HepG2 (cell line): ENCODE measurements around the gene NR1I2. TPM values are rescaled to one million over a fixed set of nuclear protein-coding genes. Genes with fewer than 3 reads are reported as not detected.
A peak's percentile ranks its signal among the peaks of the same experiment; 100 is the strongest.

ENCODE experiments used
- CBX1 ChIP-seq: IDR thresholded peaks from one replicate; pipeline ENCODE4 v1.6.1; 2016; ENCODE audit warnings: antibody characterized with exemption, low read depth
- CEBPZ ChIP-seq: IDR thresholded peaks from 2 replicates; pipeline ENCODE4 v1.6.1; 2012; ENCODE audit warnings: low read length, improper control_type of control experiment
- CREM ChIP-seq, 2 experiments: sonication (generic) in 1 of 2; formaldehyde crosslinking in 1 of 2; IDR thresholded peaks; 2 replicates each; pipeline versions ENCODE4 v1.4.0 to v1.6.1; 2016 to 2020; ENCODE audit warnings: antibody characterized with exemption in 1 of 2, mild to moderate bottlenecking in 1 of 2, missing genetic modification reagents in 1 of 2
- HMG20A ChIP-seq: IDR thresholded peaks from 2 replicates; pipeline ENCODE4 v1.6.1; 2016; ENCODE audit warnings: borderline replicate concordance
- KAT8 ChIP-seq: IDR thresholded peaks from 2 replicates; pipeline ENCODE4 v1.6.1; 2016; ENCODE audit warnings: missing genetic modification reagents, missing compliant biosample characterization
- MXD1 ChIP-seq: sonication (generic); formaldehyde crosslinking; IDR thresholded peaks from 2 replicates; pipeline ENCODE4 v1.4.0; 2020; ENCODE audit warnings: mild to moderate bottlenecking, missing genetic modification reagents
- MYC ChIP-seq: sonication (generic); formaldehyde crosslinking; IDR thresholded peaks from 2 replicates; pipeline ENCODE4 v1.9.0; 2021; ENCODE audit warnings: missing genetic modification reagents, borderline replicate concordance
- RARA ChIP-seq: IDR thresholded peaks from 2 replicates; pipeline ENCODE4 v1.6.1; 2016; ENCODE audit warnings: missing genetic modification reagents, missing compliant biosample characterization
- RNF2 ChIP-seq: fragments of 450-650 bp; conservative IDR thresholded peaks from 2 replicates; pipeline ENCODE4 v1.6.1; 2016; ENCODE audit warnings: low read depth
- RXRB ChIP-seq: IDR thresholded peaks from 2 replicates; pipeline ENCODE4 v1.6.1; 2016; ENCODE audit warnings: borderline replicate concordance, missing genetic modification reagents, missing compliant biosample characterization
- XRCC5 ChIP-seq: fragments of 200-400 bp; formaldehyde crosslinking; optimal IDR thresholded peaks from 2 replicates; pipeline ENCODE3; 2017; ENCODE audit warnings: mild to moderate bottlenecking, low read length
- YEATS4 ChIP-seq: sonication (generic); formaldehyde crosslinking; IDR thresholded peaks from 2 replicates; pipeline ENCODE4 v1.4.0; 2020; ENCODE audit warnings: missing genetic modification reagents, borderline replicate concordance
- ZBTB14 ChIP-seq: sonication (generic); formaldehyde crosslinking; IDR thresholded peaks from 2 replicates; pipeline ENCODE4 v1.4.0; 2020; ENCODE audit warnings: missing genetic modification reagents
- ZFP37 ChIP-seq: sonication (generic); formaldehyde crosslinking; IDR thresholded peaks from 2 replicates; pipeline ENCODE4 v1.4.0; 2020; ENCODE audit warnings: missing genetic modification reagents, borderline replicate concordance
- ZFP91 ChIP-seq: sonication (generic); formaldehyde crosslinking; IDR thresholded peaks from 2 replicates; pipeline ENCODE4 v1.9.0; 2022; ENCODE audit warnings: missing genetic modification reagents, mild to moderate bottlenecking, borderline replicate concordance
- ZMYM4 ChIP-seq: sonication (generic); formaldehyde crosslinking; IDR thresholded peaks from 2 replicates; pipeline ENCODE4 v1.8.1; 2023; ENCODE audit warnings: mild to moderate bottlenecking, missing genetic modification reagents
- ZNF281 ChIP-seq: sonication (generic); formaldehyde crosslinking; IDR thresholded peaks from 2 replicates; pipeline ENCODE4 v1.4.0; 2020; ENCODE audit warnings: missing genetic modification reagents, borderline replicate concordance
- ZNF343 ChIP-seq: sonication (generic); formaldehyde crosslinking; IDR thresholded peaks from 2 replicates; pipeline ENCODE4 v1.4.0; 2020; ENCODE audit warnings: mild to moderate bottlenecking, missing genetic modification reagents
- ZNF790 ChIP-seq: sonication (generic); formaldehyde crosslinking; IDR thresholded peaks from 2 replicates; pipeline ENCODE4 v1.8.0; 2022; ENCODE audit warnings: missing genetic modification reagents, mild to moderate bottlenecking, borderline replicate concordance
- ZNF891 ChIP-seq: sonication (generic); formaldehyde crosslinking; IDR thresholded peaks from 2 replicates; pipeline ENCODE4 v1.5.0; 2020; ENCODE audit warnings: mild to moderate bottlenecking, missing genetic modification reagents
- ZSCAN22 ChIP-seq: sonication (generic); formaldehyde crosslinking; IDR thresholded peaks from 2 replicates; pipeline ENCODE4 v1.4.0; 2020; ENCODE audit warnings: mild to moderate bottlenecking, missing genetic modification reagents
- polyA plus RNA-seq, 8 experiments: library from polyadenylated mRNA; depleted of rRNA in 3 of 8; stranded (reverse) in 7 of 8; unstranded in 1 of 8; fragments of >200 nt; fragmentation: Illumina TruSeq in 4 of 8; extraction: Trizol in 4 of 8; gene quantifications; 2 replicates each; pipeline versions ENCODE4 v1.2.1 to v1.2.3, GENCODE V29; 2011 to 2016; ENCODE audit warnings: low read depth in 4 of 8, missing spikeins in 1 of 8, mixed read lengths in 1 of 8; ENCODE audit not compliant: insufficient read depth in 1 of 8
- total RNA-seq, 5 experiments: library from RNA; depleted of rRNA; stranded (reverse); fragments of >200 nt; fragmentation: Illumina TruSeq; extraction: Trizol; gene quantifications; 2 replicates each; pipeline ENCODE4 v1.2.3, GENCODE V29; 2016; ENCODE audit warnings: low read depth in 1 of 5

The NR1I2 gene
- total and polyA plus RNA-seq, 2 of the 13 experiments (the other 11 are each of a cell fraction or from before 2014, with no cell fraction given) = 8.8 to 13.4 TPM

GRCh38 chr3:119794971-119795612 is 13.2 kb downstream of the NR1I2 start (continued):
- peak; percentile 56; the same call in 1 of the 2 replicates for TF ChIP-seq ZFP37
- no peak for TF ChIP-seq RNF2
- peak; percentile 87 for TF ChIP-seq RXRB
- peak; percentile 78; the same call in 1 of the 2 replicates for TF ChIP-seq CREM (IDR thresholded peaks at IDR 0.05)
- TF ChIP-seq CREM (CRISPR knock-in tag; IDR thresholded peaks at IDR 0.05) = no peak
- peak; percentile 98 for TF ChIP-seq ZNF281 (CRISPR knock-in tag)
- TF ChIP-seq ZSCAN22 (CRISPR knock-in tag) = no peak
- no peak for TF ChIP-seq MXD1 (CRISPR knock-in tag)
- peak; percentile 58; the same call in 1 of the 2 replicates for TF ChIP-seq MYC (CRISPR knock-in tag)
- TF ChIP-seq ZNF343 (CRISPR knock-in tag) = no peak
- peak; percentile 66; the same call in 1 of the 2 replicates for TF ChIP-seq ZFP91
- no peak for TF ChIP-seq CEBPZ
- no peak for TF ChIP-seq ZBTB14 (CRISPR knock-in tag)
- TF ChIP-seq HMG20A (CRISPR knock-in tag) = peak; percentile 87; the same call in 1 of the 2 replicates
- TF ChIP-seq YEATS4 (CRISPR knock-in tag) = peak; percentile 53; the same call in 1 of the 2 replicates
- TF ChIP-seq ZNF891 = no peak
- TF ChIP-seq ZNF790 (CRISPR knock-in tag) = no peak
- TF ChIP-seq KAT8 (CRISPR knock-in tag) = peak; percentile 65
- TF ChIP-seq RARA (CRISPR knock-in tag) = peak; percentile 93
- TF ChIP-seq XRCC5 = peak; percentile 69
- TF ChIP-seq ZMYM4 (CRISPR knock-in tag) = peak; percentile 87
- no peak for TF ChIP-seq CBX1
